Stimulated activated CD8-positive, alpha-beta memory T cell treated with anti-CD3 and anti-CD28 coated beads, Interleukin-4, amount 100 ng/mL, for 4 hours (primary cell): ENCODE measurements around the gene STK35.

Source experiments
- DNase-seq, 2 donors: peaks; one replicate each; pipeline ENCODE4 v3.0.0-alpha.2; 2020; ENCODE audit warnings: low read depth in 2 of 2, low spot score in 1 of 2

The STK35 gene

DNA sequence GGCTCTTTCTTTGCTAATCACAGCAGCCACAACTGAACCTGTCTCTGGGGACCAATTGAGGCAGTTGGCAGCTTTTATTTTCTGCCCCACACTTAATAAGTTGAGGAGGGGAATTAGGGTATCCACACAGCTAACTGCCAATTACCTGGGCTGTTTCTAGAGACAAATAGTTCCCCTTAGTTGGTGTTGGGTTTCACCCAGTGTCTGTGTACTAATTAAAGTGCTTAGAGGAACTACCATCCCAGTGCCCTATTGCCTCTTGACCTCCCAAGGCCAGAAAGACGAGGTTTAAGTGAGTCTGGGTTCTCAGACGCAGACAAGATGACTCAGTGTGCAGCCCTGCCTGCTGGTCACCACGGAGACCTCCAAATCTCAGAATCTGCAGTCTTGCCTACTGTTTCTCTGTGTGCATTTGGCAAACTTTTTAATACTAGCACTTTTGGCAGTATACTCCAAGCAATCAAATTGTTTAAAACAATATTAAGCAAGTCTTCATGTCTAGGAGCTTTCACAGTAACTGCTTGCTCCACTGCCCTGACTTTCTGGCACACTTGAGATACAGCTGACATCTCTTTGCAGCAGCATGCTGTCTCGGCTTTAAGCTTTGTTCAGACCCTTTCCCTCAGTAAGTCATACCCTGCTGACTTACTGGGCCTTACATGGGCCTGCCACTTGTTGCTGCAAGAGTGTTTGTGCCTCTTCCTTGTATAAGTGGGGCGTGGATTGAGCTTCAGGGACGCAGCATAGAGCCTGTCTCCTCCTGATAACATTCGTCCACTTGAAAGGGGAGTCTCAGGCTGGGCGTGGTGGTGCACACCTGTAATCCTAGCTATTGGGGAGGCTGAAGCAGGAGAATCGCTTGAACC lies 31.9 kb downstream of the STK35 start:
- DNase-seq = no peak

DNA sequence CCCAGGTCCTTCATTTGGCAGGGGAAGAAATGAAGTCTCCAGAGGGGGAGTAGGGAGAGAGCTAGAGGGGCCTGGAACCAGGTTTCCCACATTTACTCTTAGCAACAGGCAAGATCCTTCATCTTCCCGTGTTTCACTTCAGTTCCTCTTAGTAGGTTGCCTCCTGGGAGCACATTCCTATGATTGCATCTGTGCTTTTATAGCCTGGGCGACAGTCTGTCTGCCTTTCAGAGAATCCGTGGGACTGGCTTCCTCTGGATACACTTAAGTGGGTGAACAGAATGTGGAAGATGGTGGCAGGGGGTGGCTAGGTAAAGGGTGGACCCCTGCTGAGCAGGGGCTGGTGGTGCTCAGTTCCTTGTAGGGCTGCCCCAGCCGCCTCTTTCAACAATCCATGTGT lies 33.4 kb downstream of the STK35 start:
- no peak for DNase-seq

DNA sequence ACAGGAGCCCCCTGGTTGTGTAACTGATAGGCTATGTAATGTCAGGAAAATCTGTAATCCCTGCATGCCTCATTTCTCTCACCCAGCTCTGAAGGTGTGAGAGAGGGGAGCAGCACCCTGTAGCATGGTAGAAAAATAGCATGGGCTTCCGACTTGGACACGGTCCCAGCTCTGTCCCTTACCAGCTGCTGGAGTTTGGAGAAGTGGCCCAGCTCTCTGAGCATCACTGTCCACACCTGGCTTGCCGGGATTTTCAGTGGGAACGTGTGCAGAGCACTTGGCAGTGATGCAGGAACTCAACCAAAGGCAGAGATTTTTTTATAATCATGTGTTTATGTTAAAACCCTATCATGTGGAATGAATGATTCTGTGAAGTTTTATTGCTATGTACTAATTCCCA lies 34.6 kb downstream of the STK35 start:
- no peak for DNase-seq

DNA sequence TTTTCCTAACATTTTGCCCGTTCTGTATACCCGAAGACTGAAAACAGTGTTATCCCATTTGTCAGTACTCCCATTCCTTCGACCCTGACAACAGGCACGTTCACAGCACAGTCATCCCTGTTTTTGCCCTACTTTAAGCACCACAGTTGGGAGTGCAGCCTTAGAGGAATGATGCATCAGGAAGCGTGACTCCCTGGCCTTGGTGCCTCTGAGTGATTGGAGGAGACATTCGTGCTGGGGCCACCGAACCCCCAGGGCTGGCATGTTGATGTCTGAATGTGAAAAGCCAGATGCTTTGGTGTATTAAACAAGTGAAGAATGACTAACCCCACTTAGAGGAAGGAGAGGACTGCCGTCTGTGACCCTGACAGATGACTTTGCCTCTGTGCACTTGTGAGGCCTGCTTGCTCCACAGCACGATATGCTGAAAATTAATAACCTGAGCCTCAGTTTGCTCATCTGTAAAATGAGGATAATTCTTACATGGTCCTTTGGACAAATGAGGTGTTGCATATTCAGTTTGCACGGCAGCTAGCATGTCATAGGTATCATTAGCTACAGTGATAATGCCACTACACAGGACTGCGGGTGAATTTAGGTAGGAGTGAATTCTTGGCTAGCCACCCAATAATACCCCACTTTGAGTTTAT lies 36.0 kb downstream of the STK35 start:
- DNase-seq = no peak

DNA sequence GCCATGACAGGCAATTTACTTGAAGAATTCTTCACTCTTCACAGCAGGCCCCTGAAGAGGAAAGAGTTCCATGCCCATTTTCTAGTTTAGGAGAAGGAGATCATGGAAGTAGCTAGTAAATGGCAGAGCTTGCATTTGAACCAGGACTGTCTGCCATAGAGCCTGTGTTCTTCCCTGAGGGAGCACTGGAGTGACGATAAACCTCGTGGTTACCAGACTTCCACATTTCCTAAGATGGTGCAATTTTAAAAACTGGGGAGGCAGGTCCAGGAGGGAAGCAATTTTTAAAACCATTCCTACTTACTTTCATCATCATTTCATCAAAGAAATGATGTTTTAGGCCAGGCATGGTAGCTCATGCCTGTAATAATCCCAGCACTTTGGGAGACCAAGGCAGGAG lies 36.8 kb downstream of the STK35 start:
- DNase-seq = no peak

DNA sequence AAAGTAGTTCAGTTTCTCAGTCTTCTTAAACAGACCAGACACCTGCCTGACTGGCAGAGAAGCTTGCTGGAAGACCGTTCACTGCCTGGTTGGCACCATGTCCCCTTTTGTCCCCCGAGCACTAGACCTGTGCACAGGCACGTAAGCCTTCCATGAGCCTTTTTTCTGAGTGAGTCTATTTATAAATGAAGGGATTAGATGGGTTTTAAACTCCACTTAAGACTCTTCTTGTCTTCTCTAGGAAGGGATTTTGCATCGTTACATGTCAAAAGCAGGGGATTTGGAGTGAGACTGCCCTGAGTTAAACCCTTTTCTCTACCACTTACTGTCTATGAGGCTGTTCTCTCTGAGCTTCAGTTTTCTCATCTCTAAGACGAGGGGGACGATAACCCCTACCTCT lies 37.6 kb downstream of the STK35 start:
- DNase-seq = no peak

DNA sequence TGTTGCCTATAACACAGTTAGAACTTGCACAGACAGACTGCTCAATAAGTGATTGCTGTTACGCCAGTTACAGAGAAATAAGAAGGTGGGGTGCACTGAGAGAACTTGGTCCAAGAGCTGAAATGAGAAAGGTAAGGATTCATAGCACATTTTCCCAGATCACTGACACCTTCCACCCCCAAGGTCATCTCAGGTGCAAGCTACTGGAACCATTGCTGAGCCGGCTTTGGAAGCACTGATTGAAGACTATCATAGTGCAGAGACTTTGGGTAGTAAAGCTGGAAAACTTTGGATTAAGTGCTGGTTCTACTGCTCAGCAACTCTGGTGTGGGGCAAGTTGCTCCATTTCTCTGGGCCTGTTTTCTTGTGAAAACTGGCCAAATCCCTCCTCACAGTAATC lies 38.1 kb downstream of the STK35 start:
- no peak for DNase-seq

DNA sequence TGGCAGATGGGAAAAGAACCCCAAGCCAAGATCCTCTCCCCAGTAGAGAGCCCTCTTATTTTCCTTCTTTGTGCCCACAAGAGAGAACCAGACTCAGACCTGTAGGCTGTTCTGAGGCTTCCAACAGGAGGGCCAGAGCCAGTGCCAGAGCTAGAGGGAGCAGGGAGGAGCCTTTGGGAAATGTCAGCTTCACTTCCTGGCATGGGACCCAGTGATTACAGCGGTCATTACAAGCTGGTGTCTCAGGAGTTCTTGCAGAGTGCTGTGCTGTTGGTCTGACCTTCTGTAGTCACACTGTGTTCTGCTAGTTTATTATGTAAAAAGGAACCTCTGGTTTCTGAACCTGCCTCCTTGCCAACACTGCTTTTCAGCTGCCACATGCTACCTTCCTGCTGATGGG lies 38.9 kb downstream of the STK35 start:
- DNase-seq = no peak

DNA sequence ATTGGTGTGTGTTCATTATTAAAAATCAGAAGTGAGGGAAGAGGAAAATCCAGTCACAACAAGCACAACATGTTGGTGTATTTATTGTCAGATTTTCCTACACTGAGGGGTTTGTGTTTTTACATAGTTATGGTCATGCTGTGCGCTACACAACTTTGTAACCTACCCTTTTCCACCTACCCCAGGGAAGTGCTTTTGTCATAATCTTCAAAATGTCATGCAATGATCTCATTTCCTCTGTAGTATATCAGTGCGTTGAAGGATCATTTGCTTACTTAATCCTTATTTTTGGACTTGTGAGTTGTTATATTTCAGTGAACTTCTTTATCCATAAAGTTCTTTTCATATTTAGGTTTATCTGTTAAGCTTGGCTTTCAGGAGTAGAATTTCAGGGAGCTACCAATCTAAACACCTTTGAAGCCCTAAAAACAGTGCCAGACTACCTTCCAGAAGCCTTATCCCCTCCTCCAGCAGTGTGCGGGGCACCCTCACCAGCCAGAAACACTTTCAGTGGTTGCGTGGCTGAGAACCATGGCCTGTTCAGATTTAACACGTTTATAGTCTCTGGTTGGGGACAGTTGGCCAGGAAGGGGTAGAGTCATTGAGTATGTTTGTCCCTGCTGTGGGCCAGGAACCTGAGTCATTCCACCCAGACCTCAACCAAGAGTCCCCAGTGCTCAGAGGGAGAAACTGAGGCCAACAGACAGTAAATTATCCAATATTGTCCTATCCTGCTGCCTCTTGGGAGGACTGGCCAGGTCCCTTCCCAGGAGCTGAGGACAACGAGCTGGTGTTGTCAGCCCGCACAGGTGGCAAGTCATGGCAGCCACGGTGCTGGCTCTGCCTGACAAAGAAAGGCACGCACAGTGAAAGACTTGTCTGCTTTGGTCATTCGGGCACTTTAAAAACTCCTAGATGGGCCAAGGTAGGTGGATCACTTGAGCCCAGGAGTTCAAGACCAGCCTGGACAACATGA lies 40.3 kb downstream of the STK35 start:
- no peak for DNase-seq

DNA sequence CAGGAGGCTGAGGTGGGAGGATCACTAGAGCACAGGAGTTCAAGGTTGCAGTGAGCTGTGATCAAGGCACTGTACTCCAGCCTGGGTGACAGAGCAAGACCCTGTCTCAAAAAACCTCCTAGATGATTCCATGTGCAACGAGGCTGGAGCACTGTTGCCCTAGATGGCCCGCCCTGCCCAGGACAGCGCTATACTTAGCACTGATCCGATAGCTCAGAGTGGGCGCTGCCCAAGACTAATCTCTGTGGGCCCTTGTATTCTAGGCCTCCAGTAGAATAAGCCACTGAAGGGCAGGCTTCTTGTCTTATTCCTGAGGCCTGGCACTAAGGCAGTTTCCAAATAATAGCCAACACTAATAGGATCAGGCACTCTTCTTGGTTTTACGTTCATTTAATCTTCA lies 41.0 kb downstream of the STK35 start:
- no peak for DNase-seq

DNA sequence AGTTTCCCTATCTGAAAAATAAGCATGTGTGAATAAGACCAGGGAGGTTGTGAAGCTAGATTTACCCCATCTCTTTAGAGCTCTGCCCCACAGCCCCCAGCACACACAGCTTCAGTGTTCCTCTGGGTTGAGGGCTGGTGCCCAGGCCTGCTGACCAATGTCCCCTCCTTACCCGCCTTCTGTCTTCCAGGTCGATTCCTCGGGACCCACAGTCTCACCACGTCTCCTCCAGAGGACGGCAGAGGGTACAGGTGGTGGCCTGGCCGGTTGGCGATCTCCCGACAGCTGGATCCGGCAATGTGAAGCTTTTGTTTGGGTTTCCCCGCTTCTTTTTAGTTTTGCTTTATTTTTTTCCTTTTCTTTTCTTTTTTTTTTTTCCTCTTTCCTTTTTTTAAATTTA lies 42.0 kb downstream of the STK35 start:
- DNase-seq = no peak

DNA sequence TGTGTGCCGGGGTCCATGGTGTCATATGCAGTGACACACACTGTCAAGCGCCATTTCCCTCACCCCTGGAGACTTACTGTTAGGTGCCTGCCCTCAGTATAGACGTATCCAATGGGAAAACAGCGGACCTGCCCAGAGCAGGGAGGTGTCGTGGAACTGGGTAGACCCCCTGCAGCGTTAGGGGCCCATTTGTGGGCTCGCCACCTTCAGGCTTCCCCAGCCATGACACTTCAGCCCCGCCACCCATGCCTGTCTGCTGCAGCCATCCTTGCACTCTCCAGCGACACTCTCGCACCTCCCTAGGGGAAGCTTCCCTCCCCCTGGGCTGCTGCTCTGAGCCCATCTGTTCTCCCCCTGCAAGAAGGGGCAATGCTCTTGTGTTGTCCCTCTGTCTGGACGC lies 43.2 kb downstream of the STK35 start:
- DNase-seq = no peak

DNA sequence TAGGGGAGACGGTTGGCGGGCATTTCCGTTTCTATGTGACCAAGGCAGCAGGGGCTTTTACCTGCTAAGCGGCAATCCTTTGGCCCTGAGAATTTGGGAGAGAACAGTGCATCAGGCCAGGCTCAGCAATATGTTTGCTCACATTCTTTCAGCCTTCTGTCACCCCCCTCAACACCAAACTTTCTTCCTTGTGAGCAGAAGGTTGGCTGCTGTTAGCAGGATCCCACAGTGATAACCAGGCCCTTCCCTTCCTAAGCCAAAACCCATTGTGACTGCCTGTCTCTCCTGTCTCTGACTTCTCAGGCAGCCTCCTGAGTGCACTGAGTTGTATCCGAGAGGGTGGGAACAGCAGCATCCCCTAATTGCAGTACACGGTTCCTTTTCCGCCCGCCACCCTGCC lies 43.7 kb downstream of the STK35 start:
- no peak for DNase-seq

DNA sequence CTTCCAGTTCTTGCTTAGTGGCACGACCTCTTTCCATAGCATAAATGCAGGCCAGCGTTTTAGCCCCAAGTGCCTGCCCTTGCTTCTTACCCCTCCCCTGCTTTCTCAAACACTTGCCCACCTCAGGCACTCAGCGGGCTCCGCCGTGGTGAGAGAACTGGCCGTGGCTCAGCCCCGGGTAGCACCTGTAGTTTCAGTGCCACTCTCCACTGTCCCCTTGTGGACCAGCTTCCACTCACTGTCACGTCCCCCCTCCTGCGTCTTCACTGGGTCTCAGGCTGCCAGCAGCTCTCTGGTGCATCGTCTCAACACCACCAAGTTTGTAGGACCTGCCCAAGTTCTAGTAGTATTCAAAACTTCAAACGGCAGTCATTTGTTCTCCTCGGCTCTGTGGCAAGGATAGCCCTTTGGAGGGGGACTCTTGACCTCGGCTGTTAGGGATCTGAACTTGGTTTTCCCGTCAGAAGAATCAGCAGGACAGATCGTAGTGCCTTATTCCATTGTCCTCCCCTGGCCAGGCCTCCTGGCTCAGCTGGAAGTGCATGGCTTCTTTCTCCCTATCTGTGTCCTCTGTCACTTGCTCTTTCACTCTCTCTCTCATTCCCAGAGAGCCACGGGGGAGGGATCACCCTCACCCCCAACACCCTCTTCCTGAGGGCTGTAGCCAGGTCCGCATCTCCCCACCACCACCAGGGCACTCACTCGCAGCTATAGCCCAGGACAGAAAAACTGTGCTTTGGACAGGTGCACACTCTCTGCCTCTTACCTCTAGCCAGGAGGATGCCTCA lies 44.6 kb downstream of the STK35 start:
- DNase-seq = no peak

DNA sequence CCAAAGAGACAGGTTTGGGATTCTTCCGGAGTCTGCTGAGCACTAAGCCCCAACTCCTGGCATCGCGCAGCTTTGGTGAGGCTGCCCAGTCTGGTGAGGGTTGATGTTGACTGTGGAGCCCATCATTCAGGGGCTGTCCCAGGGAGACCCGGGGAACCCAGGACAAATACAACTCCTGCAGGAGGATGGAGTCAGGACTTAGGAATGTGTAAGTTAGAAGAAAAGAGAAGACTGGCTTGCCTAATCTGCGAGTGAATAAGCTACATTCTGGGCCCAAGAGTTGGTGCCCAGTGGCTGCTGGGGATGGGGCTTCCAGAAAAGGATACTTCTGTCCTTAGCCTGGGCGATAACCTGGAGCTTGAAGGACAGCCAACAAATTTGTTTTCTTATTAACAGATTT lies 47.9 kb downstream of the STK35 start:
- no peak for DNase-seq

DNA sequence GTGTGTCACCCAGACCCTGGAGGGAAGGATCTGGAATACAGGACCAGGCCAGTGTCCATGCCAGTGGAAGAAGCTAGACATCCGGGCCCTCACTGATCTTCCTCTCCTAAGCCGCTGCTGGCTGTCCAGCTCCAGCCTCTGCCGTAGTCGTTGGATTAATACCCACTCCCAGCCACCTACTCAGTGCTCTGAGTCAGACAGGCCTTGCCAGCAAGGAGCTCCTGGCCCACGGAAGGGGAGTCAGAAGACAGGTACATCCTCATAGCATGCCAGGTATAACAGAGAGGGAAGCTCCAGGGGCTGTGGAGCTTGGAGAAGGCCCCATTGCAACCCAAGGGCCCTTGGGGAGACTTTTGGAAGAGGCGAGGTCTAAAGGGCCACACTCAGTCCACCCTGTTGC lies 49.0 kb downstream of the STK35 start:
- no peak for DNase-seq

DNA sequence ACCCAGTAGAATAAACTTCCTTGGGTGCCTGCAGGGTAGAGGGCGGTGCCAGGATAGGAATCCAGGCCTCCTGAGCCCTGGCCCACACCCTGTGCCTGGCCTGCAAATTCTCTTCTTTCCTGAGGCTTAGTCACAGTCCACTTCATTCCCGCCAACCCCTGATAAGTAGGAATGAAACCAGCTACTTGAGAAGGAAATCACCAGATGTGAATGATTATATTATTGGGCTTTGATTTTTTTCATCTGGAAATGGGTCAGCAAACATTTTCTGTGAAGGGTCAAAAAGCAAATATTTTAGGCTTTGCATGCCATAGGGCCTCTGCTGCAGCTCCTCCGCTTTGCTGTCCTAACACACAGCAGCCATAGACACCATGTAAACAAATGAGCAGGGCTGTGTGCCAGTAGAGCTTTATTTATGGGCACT lies 50.2 kb downstream of the STK35 start:
- no peak for DNase-seq

DNA sequence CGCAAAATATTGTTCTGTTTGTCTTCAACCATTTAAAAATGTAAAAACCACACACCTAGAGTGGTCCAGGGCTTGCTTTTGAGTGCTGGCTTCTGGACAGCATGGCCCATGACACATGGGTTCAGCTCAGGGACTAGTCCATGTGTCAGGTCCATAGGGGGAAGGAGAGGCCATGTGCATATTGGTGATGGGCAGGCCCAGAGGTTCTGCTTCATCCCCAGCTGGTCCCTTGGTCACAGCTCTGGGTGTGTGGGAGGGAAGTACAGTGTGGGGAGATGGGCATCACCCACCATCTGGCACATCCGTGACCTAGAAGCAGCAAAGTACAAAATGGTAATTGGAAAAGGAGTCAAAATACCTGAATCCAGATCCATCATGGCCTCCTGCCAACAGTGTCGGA lies 50.7 kb downstream of the STK35 start:
- no peak for DNase-seq

DNA sequence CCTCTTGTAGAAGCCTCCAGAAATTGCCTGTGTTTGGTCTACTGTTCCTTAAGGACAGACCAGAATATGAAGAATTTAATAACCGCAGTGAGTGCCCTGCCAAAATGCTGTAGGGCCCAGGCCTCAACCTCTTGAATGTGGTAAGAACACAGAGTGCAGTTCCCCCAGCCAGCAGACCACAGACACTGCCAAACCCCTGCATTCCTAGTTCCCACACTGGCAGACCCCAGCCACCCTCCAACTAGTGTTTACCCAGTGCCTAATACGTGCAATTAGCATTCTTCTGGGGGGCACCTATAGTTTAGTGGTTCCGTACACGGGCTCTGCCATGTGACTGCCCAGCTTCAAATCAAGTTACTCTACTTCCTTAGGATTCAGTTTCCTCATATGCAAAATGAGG lies 51.7 kb downstream of the STK35 start:
- no peak for DNase-seq

DNA sequence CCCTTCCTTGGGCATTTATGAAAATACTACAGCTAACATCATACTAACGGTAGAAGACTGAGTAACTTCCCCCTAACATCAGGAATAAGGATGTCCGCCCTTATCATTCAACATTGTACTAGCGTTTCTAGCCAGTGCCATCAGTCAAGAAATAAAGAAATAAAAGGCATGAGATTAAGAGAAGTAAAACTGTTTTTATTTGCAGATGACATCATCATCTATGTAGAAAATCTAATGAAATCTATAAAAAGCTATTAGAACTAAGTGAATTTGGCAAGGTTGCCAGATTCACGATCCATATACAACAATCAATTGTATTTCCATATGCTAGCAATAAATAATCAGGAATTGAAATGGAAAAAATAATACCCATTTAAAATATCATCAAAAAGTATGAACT lies 54.6 kb downstream of the STK35 start:
- DNase-seq = no peak
